ENCODE data around the gene PHKG2. TPM values are rescaled to one million over a fixed set of nuclear protein-coding genes. Genes with fewer than 3 reads are reported as not detected.

Gene PHKG2
- total and polyA plus RNA-seq, 4 donors = 12.2 to 37.4 (median 31.7) TPM

DNA sequence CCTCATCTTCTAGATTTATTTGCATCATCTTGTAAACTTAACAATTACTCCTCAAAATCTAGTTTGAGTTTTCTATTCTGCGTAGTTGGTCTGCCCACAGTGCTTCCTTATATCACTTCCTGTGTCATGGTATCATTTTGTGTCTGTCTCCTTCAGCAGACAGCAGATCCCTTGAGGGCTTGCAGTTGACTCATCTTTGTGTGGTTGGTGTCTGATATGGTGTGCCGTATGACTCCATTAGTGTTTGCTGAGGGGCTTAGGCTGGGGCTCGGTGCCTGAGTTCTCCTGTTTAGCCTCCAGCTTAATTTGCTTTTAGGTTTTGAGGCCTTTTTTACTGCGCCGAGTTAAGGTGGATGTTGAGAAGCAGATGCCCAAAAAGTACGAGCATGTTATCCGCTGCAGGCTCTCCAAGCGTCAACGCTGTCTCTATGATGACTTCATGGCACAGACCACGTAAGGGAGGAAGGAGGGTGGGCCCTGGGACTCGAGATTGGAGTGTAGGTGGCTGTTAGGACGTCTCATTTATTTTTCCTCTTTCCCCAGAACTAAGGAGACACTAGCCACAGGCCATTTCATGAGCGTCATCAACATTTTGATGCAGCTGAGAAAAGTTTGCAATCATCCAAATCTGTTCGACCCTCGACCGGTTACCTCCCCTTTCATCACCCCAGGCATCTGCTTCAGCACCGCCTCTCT is 32.3 kb upstream of the PHKG2 start:
- WGBS, 2 donors = 84 to 85% methylated on average over 17 of the region's 17 CpGs
- H3K27ac ChIP-seq (ENCODE audit: low read depth in 1 of 2, low read length in 1 of 2) = peak overlapping the region in 1 of 2 donors; percentile 75
- H3K36me3 ChIP-seq (ENCODE audit: control insufficient read depth in 4 of 4, insufficient read depth in 4 of 4, low read length in 4 of 4) = peaks cover 37 to 68% (median 61%) of the 10 kb centered on the region in 4 donors
- ATAC-seq (ENCODE audit: insufficient read depth, low FRiP score) (no peak), DNase-seq (no peak)
- H3K4me1 ChIP-seq (ENCODE audit: control insufficient read depth in 5 of 5, insufficient read depth in 5 of 5, low read length in 5 of 5) = no peaks in the 10 kb centered on the region
- no peaks in the 10 kb centered on the region for H3K9me3 ChIP-seq (ENCODE audit: control insufficient read depth in 4 of 4, insufficient read depth in 3 of 4, low read length in 3 of 4)
- TF ChIP-seq, protein P1, sequence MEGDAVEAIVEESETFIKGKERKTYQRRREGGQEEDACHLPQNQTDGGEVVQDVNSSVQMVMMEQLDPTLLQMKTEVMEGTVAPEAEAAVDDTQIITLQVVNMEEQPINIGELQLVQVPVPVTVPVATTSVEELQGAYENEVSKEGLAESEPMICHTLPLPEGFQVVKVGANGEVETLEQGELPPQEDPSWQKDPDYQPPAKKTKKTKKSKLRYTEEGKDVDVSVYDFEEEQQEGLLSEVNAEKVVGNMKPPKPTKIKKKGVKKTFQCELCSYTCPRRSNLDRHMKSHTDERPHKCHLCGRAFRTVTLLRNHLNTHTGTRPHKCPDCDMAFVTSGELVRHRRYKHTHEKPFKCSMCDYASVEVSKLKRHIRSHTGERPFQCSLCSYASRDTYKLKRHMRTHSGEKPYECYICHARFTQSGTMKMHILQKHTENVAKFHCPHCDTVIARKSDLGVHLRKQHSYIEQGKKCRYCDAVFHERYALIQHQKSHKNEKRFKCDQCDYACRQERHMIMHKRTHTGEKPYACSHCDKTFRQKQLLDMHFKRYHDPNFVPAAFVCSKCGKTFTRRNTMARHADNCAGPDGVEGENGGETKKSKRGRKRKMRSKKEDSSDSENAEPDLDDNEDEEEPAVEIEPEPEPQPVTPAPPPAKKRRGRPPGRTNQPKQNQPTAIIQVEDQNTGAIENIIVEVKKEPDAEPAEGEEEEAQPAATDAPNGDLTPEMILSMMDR (IDR thresholded peaks at IDR 0.05; ENCODE audit: control extremely low read depth, extremely low read depth) = no peak
- H3K27me3 ChIP-seq (ENCODE audit: control insufficient read depth in 3 of 3, insufficient read depth in 3 of 3, low read length in 2 of 3) = no peaks in the 10 kb centered on the region
- H3K9ac ChIP-seq (ENCODE audit: insufficient read depth in 1 of 2, low read length in 2 of 2) = no peak overlapping the region
- H3K4me3 ChIP-seq = no peak overlapping the region

DNA sequence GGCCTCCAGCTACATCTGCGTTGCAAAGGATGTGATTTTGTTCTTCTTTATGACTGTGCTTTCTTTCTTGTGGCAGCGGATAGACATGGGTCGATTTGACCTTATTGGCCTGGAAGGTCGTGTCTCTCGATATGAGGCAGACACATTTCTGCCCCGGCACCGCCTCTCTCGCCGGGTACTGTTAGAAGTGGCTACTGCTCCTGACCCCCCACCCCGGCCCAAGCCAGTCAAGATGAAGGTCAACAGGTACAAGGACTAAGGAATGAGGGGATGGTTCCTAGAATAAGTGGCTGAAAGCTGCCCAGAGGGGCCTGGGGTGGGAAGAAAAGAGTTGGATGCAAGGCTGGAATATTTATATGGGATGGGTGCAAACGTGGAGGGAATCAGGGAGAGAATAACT is 28.1 kb upstream of the PHKG2 start:
- WGBS, 2 donors = 91 to 94% methylated on average over 11 of the region's 11 CpGs
- no peak for ATAC-seq (ENCODE audit: insufficient read depth, low FRiP score)
- no peak for DNase-seq
- Histone ChIP-seq H3K27ac (ENCODE audit: low read depth in 1 of 2, low read length in 1 of 2) (no peak overlapping the region), H3K4me1 (ENCODE audit: control insufficient read depth in 5 of 5, insufficient read depth in 5 of 5, low read length in 5 of 5) (no peaks in the 10 kb centered on the region), H3K4me3 (no peak overlapping the region), H3K9ac (ENCODE audit: insufficient read depth in 1 of 2, low read length in 2 of 2) (no peak overlapping the region), H3K36me3 (ENCODE audit: control insufficient read depth in 4 of 4, insufficient read depth in 4 of 4, low read length in 4 of 4) (peaks cover 50 to 76% (median 65%) of the 10 kb centered on the region in 4 donors), H3K27me3 (ENCODE audit: control insufficient read depth in 3 of 3, insufficient read depth in 3 of 3, low read length in 2 of 3) (no peaks in the 10 kb centered on the region), H3K9me3 (ENCODE audit: control insufficient read depth in 4 of 4, insufficient read depth in 3 of 4, low read length in 3 of 4) (no peaks in the 10 kb centered on the region)
- TF ChIP-seq, protein P1 (IDR thresholded peaks at IDR 0.05; ENCODE audit: control extremely low read depth, extremely low read depth) = no peak

DNA sequence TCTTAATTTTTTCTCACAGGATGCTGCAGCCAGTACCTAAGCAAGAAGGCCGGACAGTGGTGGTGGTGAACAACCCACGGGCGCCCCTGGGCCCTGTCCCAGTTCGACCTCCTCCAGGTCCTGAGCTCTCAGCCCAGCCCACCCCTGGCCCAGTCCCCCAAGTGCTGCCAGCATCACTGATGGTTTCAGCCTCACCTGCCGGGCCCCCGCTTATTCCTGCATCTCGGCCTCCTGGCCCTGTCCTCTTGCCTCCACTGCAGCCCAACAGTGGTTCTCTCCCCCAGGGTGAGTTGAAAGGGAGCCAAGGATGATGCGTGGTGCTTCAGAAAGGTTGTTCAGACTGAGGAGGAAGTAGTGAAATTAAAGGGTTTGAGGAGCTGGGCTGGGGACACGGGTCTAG is 27.5 kb upstream of the PHKG2 start:
- Histone ChIP-seq H3K27me3 (ENCODE audit: control insufficient read depth in 3 of 3, insufficient read depth in 3 of 3, low read length in 2 of 3) (no peaks in the 10 kb centered on the region), H3K4me1 (ENCODE audit: control insufficient read depth in 5 of 5, insufficient read depth in 5 of 5, low read length in 5 of 5) (no peaks in the 10 kb centered on the region), H3K9ac (ENCODE audit: insufficient read depth in 1 of 2, low read length in 2 of 2) (no peak overlapping the region), H3K36me3 (ENCODE audit: control insufficient read depth in 4 of 4, insufficient read depth in 4 of 4, low read length in 4 of 4) (peaks cover 50 to 77% (median 65%) of the 10 kb centered on the region in 4 donors), H3K27ac (ENCODE audit: low read depth in 1 of 2, low read length in 1 of 2) (no peak overlapping the region), H3K4me3 (no peak overlapping the region), H3K9me3 (ENCODE audit: control insufficient read depth in 4 of 4, insufficient read depth in 3 of 4, low read length in 3 of 4) (no peaks in the 10 kb centered on the region)
- 83 to 85% methylated on average over 9 of the region's 9 CpGs for WGBS, 2 donors
- TF ChIP-seq, protein P1 (IDR thresholded peaks at IDR 0.05; ENCODE audit: control extremely low read depth, extremely low read depth) = no peak
- DNase-seq (no peak), ATAC-seq (ENCODE audit: insufficient read depth, low FRiP score) (no peak)
